Fibroblast of mammary gland (primary cell): ENCODE measurements around the gene HOXA13.

Source experiments
- DNase-seq: peaks from one replicate; pipeline ENCODE4 v3.0.0-alpha.2; 2010; ENCODE audit warnings: low read depth
- H3K4me3 ChIP-seq: 2 replicates; pipeline ENCODE4 v1.5.1; 2011; ENCODE audit warnings: low read depth, mild to moderate bottlenecking, low read length, moderate library complexity; ENCODE audit not compliant: control insufficient read depth
- CTCF ChIP-seq: conservative IDR thresholded peaks from 2 replicates; pipeline ENCODE4 v1.5.1; 2011; ENCODE audit warnings: low read depth, low read length, inconsistent platforms; ENCODE audit not compliant: control insufficient read depth, insufficient read depth

Gene HOXA13

DNA sequence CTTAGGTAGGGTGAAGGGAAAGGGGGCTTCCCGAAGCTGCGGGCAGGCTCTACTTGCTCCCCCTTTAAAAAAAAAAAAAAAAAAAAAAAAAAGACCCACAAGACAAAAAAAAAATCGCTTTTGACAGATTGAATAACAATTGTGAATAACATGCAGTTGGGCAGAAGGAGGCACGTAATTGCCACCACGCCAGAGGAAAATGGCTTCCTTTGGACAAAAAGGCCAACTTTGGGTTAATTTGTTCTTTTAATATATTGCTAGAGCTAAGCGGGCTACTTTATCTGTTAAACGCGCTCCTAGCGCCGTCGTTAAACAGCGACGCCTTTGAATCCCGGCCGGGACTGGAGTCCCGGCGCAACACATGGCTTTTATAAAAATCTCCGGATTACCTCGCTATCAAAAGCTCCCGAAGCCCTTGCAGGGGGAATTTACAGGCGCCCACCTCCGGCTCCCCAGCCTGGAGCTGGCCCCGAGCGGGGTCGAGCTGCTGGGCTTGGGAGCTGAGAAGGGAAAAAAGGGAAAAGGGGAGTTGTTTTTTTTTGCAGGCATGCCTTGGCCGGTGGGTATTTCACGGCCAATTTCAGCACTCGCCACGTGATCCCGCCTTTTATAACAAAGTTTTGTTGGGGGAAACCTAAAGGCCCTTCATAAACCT lies 16.1 kb downstream of the HOXA13 start:
- no peak for TF ChIP-seq CTCF
- peak overlapping the region; percentile 53 for H3K4me3 ChIP-seq
- DNase-seq = peak; percentile 38

DNA sequence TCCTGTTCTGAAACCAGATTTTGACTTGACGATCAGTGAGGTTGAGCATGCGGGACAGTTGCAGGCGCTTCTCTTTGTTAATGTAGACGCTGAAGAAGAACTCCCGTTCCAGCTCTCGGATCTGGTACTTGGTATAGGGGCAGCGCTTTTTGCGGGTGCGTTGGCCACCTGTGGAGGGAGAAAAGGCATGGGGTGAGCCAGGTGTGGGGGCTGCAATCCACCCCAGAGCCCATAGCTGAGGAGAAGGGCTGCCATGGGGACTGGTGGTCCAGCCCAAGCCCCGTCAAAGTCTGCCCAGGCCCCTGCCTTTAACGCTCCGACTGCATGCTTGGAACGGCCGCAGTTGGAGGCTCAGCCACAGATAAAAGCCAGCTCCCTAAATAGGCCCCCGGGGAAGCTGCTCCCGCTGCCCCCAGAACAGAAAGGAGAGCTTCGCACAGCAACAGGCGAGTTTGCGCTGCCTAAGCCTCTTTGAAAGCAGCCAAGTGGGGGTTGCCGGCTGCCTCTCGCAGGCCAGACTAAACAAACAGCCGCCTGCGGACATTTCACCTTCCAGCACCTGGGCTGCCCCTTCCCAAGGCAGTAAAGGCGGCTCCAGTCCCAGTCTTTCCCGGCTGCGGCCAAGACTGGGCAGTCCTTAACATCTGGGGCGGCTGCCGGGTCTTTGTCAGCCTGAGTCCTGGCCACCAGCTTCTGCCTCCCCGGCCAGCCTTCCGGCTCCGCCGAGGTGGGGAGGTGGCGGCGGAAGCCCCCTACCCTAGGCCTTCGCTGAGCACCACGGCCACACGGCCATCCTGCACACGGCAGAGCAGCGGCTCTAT lies 16.8 kb downstream of the HOXA13 start:
- H3K4me3 ChIP-seq = peak overlapping the region; percentile 53
- DNase-seq = no peak
- TF ChIP-seq CTCF = no peak

DNA sequence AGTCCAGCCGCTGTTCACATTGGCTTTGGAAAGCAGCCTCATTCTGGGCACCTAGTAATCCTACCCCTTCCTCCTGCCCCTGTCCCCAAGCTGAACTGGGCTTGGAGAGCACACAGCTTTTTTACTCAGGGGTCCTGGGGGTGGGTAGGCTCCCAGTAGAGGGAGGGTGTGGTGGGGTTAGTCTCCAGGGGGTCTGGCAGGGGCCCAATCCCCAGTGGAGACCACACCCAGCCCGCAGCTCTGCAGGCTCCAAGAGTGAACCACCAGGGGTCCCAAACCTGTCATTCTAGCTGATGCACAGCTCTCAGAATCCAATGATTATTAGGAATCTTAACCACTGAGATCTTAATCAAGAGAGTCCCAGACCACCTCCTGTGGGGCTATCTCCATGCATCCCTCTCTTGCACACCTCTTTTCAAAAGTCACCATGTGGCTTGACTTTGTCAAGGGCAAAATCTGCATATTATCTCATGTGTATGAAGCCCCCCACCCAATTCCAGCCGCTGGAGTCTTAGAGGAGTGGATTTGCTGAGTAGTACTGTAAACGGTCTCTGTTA lies 17.5 kb downstream of the HOXA13 start:
- no peak for TF ChIP-seq CTCF
- H3K4me3 ChIP-seq = no peak overlapping the region
- no peak for DNase-seq

DNA sequence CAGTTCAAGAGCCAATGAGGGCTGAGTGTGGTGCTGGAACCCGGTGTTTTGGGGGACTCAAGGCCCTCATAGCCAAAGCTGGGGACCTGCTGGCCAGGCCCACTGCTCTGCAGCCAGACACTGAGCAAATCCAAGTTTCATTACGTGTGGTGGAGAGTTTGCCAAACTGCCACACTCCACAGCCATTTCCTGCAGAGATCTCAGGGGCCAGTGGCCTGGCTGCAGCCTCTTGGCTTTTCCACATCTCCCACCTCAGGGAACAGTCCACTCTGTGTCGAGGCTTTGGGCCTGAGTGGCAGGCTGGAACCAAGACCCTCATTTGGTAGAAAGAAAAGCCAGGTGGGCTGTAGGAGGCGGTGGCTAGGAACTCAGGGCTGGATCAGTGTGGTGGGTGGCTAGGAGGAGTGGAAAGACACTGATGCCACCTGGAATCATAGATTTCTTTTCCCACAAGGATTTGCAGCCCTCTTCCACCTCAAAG lies 18.1 kb downstream of the HOXA13 start:
- no peak overlapping the region for H3K4me3 ChIP-seq
- no peak for TF ChIP-seq CTCF
- DNase-seq = no peak

- no peak for TF ChIP-seq CTCF
- DNase-seq = no peak
- H3K4me3 ChIP-seq = no peak overlapping the region
Measured at GRCh38 chr7:27180431-27181420, 19.2 kb downstream of the HOXA13 start.
